NCI-H146 (cell line): ENCODE results near the gene NELFA.
"Not testable (repeated sequence)": the region's sequence is repeated elsewhere in the genome, so short reads cannot be mapped to it uniquely, and the experiment has no call there.

Experiments
- DNase-seq: peaks from one replicate; lab custom pipeline; 2025; lab: John Stamatoyannopoulos, UW

NELFA gene

GRCh38 chr4:1993718-1994516, 14.9 kb downstream of the NELFA start:
- not testable (repeated sequence) for DNase-seq

GRCh38 chr4:1993169-1993516, 15.6 kb downstream of the NELFA start:
- no peak for DNase-seq

DNA sequence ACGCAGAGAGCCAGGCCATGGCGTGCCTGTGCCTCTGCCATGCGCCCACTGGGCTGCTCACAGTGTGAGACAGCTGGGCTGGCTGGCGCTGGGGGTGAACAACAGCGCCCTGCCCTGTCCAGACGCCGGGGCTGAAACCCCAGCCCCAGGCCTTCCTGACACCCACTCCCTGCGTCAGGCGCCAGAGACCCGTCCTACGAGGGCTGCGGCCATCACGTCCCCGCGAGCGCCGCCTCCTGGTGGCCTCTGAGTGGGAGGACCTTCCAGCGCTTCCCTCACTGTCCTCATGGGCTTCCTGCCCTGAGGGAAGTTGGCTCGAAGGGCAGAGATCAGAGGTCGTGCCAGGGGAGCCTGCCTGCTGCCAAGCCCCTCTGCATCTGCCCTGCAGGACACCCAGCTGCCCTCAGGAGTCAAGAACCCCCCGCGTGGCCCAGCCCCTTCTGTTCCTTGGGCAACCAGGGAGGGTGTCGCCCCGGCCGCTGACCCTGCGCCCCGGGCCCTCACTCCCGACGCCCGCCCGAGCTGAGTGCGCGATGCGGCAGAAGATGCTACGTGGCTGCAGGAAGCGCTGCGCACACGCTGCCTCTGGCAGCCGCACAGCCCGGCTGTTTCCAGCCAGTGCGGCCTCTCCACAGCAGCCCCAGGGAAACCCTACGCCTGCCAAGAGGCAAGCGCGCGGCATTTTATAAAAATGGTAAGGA, 16.2 kb downstream of the NELFA start:
- no peak for DNase-seq

GRCh38 chr4:1991596-1992434, 17.0 kb downstream of the NELFA start:
- no peak for DNase-seq

DNA sequence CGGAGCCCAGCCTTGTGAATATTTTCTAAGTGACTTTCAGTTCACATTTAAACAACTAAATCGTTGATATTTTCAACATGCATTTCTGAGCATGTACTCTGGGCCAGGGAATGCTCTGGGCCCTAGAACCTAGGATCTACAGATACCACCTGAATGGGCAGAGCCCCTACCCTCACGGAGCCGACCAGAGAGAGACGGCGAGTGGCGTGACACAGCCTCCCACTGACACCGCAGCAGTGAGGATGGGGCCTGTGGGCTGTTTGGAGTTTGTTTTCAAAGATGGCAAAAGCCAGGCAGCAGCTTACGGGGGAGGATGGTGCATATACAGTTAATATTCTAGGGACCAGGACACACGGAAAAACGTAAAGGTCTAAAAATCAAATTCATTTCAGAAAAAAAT, 17.7 kb downstream of the NELFA start:
- DNase-seq, result no peak

DNA sequence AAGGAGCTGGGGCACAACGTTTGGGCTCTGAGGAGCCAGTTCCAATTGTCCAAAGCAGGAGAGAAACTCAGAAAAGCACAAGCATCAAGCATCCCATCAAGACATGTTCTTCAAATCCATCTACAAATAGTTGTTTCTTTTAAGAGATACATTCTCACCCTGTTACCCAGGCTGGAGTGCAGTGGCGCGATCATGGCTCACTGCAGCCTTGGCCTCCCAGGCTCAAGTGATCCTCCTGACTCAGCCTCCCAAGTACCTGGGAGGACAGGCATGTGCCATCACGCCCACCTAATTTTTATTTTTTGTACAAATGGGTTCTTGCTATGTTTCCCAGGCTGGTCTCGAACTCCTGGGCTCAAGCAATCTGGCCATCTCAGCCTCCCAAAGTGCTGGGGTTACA, 18.1 kb downstream of the NELFA start:
- no peak for DNase-seq

DNA sequence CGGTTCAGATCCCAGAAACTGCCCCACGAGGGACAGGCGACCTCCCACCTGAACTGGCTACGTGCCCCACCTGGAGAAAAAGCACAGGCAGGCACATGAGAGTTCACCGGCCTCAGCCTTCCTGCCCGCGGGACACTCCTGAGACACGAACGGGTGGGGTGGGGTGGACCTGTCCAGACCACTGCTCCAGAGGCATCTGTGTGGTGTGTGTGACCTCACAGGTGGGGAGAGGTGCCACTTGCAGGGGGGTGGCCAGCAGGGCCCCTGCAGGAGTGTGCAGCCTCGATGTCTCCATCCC, 18.5 kb downstream of the NELFA start:
- DNase-seq, result no peak

DNA sequence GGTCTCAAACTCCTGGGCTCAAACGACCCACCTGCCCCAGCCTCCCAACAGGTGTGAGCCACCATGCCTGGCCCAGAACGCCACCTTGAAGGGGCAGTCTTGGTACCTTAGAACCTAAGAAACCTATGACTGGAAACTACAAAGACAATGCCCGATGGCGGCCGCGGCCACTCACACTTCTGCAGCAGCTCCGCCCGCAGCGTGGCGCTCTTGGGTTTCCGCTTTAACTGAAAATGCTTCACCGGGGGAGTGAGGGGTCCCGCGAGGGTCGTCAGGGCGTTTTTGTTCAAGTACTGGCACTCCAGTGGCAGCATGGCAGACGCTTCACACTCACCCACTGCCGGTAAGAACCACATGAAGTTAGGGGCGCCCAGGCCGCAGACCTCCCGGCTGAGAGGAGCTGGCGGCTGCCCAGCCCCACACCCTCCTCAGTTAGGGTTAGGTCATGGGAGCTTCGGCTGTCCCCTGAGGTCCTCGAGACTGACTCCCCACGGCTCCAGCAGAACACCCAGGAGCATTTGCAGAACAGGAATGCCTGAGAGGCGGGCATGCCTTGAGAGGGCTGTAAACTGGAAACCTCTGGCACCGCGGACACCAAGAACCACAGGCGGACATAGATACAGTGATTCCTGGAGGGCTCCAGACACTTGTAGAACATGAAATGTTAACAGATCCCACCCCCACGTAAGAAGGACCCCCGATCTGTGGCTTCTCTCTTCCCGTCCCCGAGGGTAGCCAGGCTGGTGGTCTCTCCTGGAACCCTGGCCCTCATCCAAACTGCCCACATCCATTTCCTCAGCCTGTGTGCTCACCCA, 19.0 kb downstream of the NELFA start:
- no peak for DNase-seq

GRCh38 chr4:1988327-1988724, 20.4 kb downstream of the NELFA start:
- DNase-seq, result no peak

DNA sequence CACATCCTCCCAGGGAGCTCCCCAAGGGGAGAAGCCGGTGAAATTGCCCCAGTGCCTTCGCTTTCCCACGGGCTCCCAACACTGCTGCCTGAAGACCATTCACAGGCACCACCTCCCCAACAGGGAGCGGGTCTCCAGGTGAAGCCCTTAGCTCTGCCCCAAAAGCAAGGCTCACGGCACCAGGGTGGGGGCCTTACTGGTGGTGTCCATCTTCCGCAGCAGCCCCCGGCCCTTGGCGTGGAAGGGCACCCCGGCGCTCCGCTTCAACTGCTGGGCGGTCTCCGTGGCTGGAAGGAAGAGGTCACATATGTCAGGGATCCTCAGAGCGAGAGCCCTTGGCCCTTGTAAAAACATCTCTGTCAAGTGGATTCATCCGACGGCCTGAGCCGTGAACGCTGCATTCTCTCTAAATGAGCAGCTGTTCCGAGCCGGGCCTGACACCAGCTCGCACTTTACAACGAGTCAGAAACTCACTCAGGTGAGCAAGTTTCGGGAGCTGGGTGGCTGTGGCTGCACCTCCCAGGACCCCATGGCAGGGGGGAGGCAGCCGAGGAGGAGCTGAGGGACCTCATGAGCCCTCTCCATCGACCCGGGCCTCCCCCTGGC, 20.9 kb downstream of the NELFA start:
- DNase-seq, result no peak

- DNase-seq, result no peak
These were observed 21.5 kb downstream of the NELFA start for GRCh38 chr4:1987296-1987695.

DNA sequence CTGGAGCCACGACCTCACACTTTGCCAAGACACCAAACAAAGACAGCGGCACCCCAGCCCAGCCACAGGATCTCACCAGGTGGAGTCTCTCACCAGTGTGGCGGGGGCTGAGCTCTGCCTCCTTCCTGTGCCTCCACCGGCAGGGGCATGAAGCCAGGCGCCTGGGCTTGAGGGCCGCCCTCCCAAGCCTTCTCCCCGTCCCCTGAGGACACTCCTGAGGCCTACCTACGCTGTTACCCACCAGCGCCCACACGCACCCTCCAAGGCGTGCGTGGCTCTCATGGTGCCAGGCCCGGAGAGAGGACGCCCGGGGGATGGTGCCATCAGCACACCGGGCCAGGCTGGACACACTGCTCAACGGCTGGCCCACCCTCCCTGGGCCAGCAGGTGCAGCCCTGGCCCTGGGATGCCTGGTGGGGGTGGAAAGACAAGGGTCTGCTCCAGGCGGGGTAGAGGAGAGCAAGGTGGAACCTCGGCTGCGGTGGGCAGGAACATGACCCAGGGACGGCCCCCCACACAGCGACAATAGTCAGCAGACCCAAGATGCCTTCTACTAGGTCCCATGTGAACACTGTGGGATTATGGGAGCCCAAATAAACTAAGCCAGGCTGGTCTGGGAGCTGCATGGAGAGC, 22.1 kb downstream of the NELFA start:
- DNase-seq, result no peak

GRCh38 chr4:1985780-1986577, 22.8 kb downstream of the NELFA start:
- no peak for DNase-seq

- DNase-seq, result no peak
These were observed 23.5 kb downstream of the NELFA start for GRCh38 chr4:1985294-1985693.

DNA sequence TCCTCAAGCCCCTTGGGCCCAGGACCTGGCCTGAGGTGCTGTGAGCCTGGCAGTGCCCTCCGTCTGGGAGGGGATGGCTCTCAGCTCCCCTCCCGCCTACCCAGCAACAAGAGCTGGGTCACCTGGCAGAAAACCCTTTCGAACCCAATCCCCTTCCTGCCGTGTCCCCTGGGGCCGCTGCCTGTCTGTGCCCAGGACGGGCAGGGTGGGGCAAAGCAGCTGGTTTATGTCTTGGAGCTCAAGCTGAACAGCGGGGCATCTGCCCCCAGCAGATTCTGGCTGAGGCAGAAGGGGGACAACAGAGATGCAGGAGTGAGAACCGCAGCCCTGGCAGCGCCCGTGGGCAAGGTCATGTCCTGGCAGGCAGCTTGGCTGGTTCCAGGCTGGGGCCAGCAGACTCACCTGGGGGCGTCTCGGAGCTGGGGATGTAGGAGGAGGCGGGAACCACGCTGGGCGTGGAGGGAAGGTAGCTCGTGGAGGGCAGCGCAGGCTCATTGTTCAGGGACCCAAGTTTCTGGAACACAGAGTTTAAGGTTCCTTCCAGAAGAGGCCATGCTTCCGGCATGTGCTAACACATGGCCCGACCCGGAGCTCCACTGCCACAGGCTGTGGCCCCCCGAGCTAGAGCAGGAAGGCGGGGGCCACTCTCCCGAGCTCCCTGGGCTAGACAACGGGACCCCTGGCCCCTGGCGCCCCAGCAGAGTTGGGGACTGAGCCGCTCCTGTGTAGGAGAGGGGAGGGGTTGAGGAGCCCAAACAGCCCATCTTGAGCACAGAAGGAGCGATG, 24.2 kb downstream of the NELFA start:
- DNase-seq, result no peak

- no peak for DNase-seq
These were observed 24.8 kb downstream of the NELFA start for GRCh38 chr4:1983846-1984405.

DNA sequence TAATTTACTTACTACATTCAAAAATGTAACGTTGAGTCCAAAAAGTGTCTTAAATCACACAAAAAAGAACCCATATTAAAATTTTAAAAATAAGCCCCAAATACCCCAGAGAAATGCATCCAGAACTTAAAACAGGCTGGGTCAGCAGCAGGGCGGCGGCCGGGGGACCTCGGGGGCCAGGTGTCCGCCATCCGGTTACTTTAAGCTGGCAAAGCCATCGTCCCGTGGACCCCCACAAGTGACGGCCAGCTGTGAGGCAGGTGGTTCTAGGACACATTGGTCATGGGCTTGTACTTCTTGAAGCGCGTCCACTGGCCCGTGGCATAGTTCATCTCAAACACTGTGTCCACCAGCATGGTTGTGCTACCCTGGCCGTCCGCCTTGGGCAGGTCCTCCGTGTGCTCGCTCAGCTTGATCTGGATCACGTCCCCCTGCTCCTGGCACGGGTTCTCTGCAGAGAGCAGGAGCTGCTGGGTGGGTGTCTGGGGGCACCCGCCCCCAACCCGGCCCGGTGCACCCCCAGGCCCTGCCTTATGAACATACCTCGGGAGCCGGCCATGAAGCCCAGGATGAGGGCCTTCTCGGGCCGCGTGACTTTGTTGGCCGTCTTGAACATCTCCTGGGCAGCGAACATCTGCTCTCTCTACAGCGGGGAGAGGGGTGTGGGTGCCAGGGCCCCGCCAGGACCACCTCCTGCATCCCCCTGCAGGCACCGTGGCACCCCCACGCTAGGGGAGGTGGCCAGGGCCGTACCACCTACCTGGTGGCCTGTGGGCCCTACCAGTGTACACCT, 25.5 kb downstream of the NELFA start:
- no peak for DNase-seq
